Neuronal stem cell (in vitro differentiated cells): ENCODE measurements around the gene VPREB3.

Experiments used
- DNase-seq: peaks from one replicate; pipeline ENCODE4 v3.0.0-alpha.2; 2013; ENCODE audit warnings: low spot score
- H2AFZ ChIP-seq: one replicate; pipeline ENCODE4 v1.6.1; 2013; ENCODE audit warnings: mild to moderate bottlenecking, low read length, inconsistent platforms
- H2AK5ac ChIP-seq: 2 replicates; pipeline ENCODE4 v1.6.1; 2013; ENCODE audit warnings: low read depth, mild to moderate bottlenecking, inconsistent platforms, low read length, moderate library complexity, mixed read lengths
- H2BK120ac ChIP-seq: 2 replicates; pipeline ENCODE4 v1.6.1; 2013; ENCODE audit warnings: low read depth, mild to moderate bottlenecking, inconsistent platforms, low read length, moderate library complexity, mixed read lengths
- H2BK12ac ChIP-seq: one replicate; pipeline ENCODE4 v1.6.1; 2013; ENCODE audit warnings: low read length, inconsistent platforms
- H2BK15ac ChIP-seq: 2 replicates; pipeline ENCODE4 v1.6.1; 2013; ENCODE audit warnings: mild to moderate bottlenecking, low read length, inconsistent platforms, mixed read lengths
- H2BK5ac ChIP-seq: one replicate; pipeline ENCODE4 v1.6.1; 2013; ENCODE audit warnings: inconsistent platforms, mild to moderate bottlenecking, low read length, moderate library complexity
- H3K14ac ChIP-seq: one replicate; pipeline ENCODE4 v1.6.1; 2013; ENCODE audit warnings: low read length, inconsistent platforms
- H3K18ac ChIP-seq: 2 replicates; pipeline ENCODE4 v1.6.1; 2013; ENCODE audit warnings: low read length, inconsistent platforms
- H3K23ac ChIP-seq: 2 replicates; pipeline ENCODE4 v1.6.1; 2013; ENCODE audit warnings: low read depth, mild to moderate bottlenecking, mixed read lengths, low read length, inconsistent platforms; ENCODE audit not compliant: poor library complexity
- H3K27ac ChIP-seq: replicated peaks from 3 replicates; pipeline ENCODE4 v1.5.1; 2013; ENCODE audit warnings: low read length, inconsistent platforms
- H3K27me3 ChIP-seq, 3 experiments: 2 replicates each; pipeline ENCODE4 v1.6.1; 2013; ENCODE audit warnings: low read length in 3 of 3, mild to moderate bottlenecking in 2 of 3, inconsistent platforms in 1 of 3, low read depth in 1 of 3, mixed read lengths in 1 of 3, moderate library complexity in 1 of 3; ENCODE audit not compliant: control insufficient read depth in 3 of 3, insufficient read depth in 3 of 3
- H3K36me3 ChIP-seq, 2 donors: replicated peaks in 1 of 2; 2 replicates each; pipeline ENCODE4 v1.6.1; 2013; ENCODE audit warnings: low read length in 2 of 2; ENCODE audit not compliant: control insufficient read depth in 2 of 2, insufficient read depth in 2 of 2
- H3K4ac ChIP-seq: 2 replicates; pipeline ENCODE4 v1.6.1; 2013; ENCODE audit warnings: inconsistent platforms, mild to moderate bottlenecking, low read length, moderate library complexity
- H3K4me1 ChIP-seq, 2 donors: 1 replicate in 1 of 2; 2 replicates in 1 of 2; pipeline ENCODE4 v1.6.1; 2013; ENCODE audit warnings: low read length in 2 of 2, low read depth in 1 of 2; ENCODE audit not compliant: control insufficient read depth in 2 of 2, insufficient read depth in 1 of 2
- H3K4me2 ChIP-seq: one replicate; pipeline ENCODE4 v1.6.1; 2013; ENCODE audit warnings: mild to moderate bottlenecking, low read length, inconsistent platforms; ENCODE audit not compliant: insufficient read depth, poor library complexity, severe bottlenecking
- H3K4me3 ChIP-seq, 2 donors: 2 replicates each; pipeline ENCODE4 v1.5.1; 2013; ENCODE audit warnings: low read length in 2 of 2, mild to moderate bottlenecking in 2 of 2, inconsistent platforms in 1 of 2, moderate library complexity in 1 of 2
- H3K79me1 ChIP-seq: one replicate; pipeline ENCODE4 v1.6.1; 2013; ENCODE audit warnings: low read depth, mild to moderate bottlenecking, inconsistent platforms, low read length, moderate library complexity
- H3K9ac ChIP-seq: one replicate; pipeline ENCODE4 v1.6.1; 2013; ENCODE audit warnings: mild to moderate bottlenecking, low read depth, low read length, inconsistent platforms; ENCODE audit not compliant: poor library complexity
- H3K9me3 ChIP-seq, 2 donors: replicated peaks in 1 of 2; 2 replicates each; pipeline versions ENCODE3 to v1.6.1; 2013; ENCODE audit warnings: low read length in 2 of 2, mild to moderate bottlenecking in 2 of 2, inconsistent platforms in 1 of 2, low read depth in 1 of 2, mixed read lengths in 1 of 2, moderate library complexity in 1 of 2; ENCODE audit not compliant: control insufficient read depth in 2 of 2, insufficient read depth in 1 of 2
- H4K8ac ChIP-seq: one replicate; pipeline ENCODE4 v1.6.1; 2013; ENCODE audit warnings: low read depth, mild to moderate bottlenecking, inconsistent platforms, low read length, moderate library complexity
- H4K91ac ChIP-seq: one replicate; pipeline ENCODE4 v1.6.1; 2013; ENCODE audit warnings: low read length, low read depth, mild to moderate bottlenecking, inconsistent platforms; ENCODE audit not compliant: poor library complexity
- WGBS, 2 donors: extraction: QIAGEN DNeasy Blood & Tissue Kit; methylation state at CpG; one replicate each; pipeline ENCODE4 v1.1.7; 2013; ENCODE audit warnings: missing lambda C conversion rate in 2 of 2, mixed read lengths in 1 of 2; ENCODE audit not compliant: insufficient read length in 2 of 2, insufficient replicate concordance in 1 of 2; ENCODE audit errors: extremely low coverage in 2 of 2; 5-methylcytosine and 5-hydroxymethylcytosine counted together

Gene VPREB3

GRCh38 chr22:23763954-23764353, 9.7 kb upstream of the VPREB3 start:
- Histone ChIP-seq H3K14ac (peak overlapping the region; percentile 21), H3K36me3 (peaks cover 0 to 13% of the 10 kb centered on the region in 2 donors), H3K18ac (peak overlapping the region; percentile 22), H2BK15ac (no peak overlapping the region), H3K27me3 (peaks cover 0 to under 1% (median 0%) of the 10 kb centered on the region in 3 experiments), H3K4me3 (no peak overlapping the region), H4K91ac (no peak overlapping the region), H3K9me3 (no peaks in the 10 kb centered on the region), H2BK5ac (no peak overlapping the region), H3K27ac (no peak overlapping the region), H3K79me1 (no peaks in the 10 kb centered on the region), H3K23ac (no peak overlapping the region), H2BK12ac (no peak overlapping the region), H3K4me2 (peak overlapping the region; percentile 19), H2BK120ac (no peak overlapping the region), H3K4ac (no peak overlapping the region), H3K4me1 (peaks cover 13 to 22% of the 10 kb centered on the region in 2 donors), H3K9ac (no peak overlapping the region), H2AFZ (no peak overlapping the region), H4K8ac (no peak overlapping the region), H2AK5ac (peak overlapping the region; percentile 17)
- no CpG with 5 or more reads among the region's 7 CpGs for WGBS, 2 donors
- no peak for DNase-seq

GRCh38 chr22:23763579-23763945, 9.3 kb upstream of the VPREB3 start:
- Histone ChIP-seq H3K36me3 (peaks cover 0 to 13% of the 10 kb centered on the region in 2 donors), H3K27ac (no peak overlapping the region), H3K4me1 (peaks cover 13 to 22% of the 10 kb centered on the region in 2 donors), H2AK5ac (peak overlapping the region; percentile 71), H3K79me1 (no peaks in the 10 kb centered on the region), H3K14ac (no peak overlapping the region), H3K9me3 (no peaks in the 10 kb centered on the region), H3K27me3 (no peaks in the 10 kb centered on the region), H3K4me2 (peak overlapping the region; percentile 19), H4K8ac (no peak overlapping the region), H2BK120ac (no peak overlapping the region), H3K4ac (no peak overlapping the region), H3K18ac (peak overlapping the region; percentile 44), H3K23ac (no peak overlapping the region), H4K91ac (no peak overlapping the region), H3K9ac (no peak overlapping the region), H2BK5ac (no peak overlapping the region), H2BK15ac (peak overlapping the region; percentile 28), H2AFZ (no peak overlapping the region), H2BK12ac (no peak overlapping the region), H3K4me3 (no peak overlapping the region)
- WGBS, 2 donors, result no CpG with 5 or more reads among the region's 17 CpGs
- no peak for DNase-seq

- H3K27me3 ChIP-seq, result no peaks in the 10 kb centered on the region
- peaks cover 0 to 13% of the 10 kb centered on the region in 2 donors for H3K36me3 ChIP-seq
- H3K14ac ChIP-seq, result peak within 1 kb of the TSS; percentile 77
- no peaks in the 10 kb centered on the region for H3K9me3 ChIP-seq
- H2AK5ac ChIP-seq, result peak within 1 kb of the TSS; percentile 71
- WGBS, 2 donors, result no CpG with 5 or more reads among the region's 23 CpGs
- H3K18ac ChIP-seq, result peak within 1 kb of the TSS; percentile 44
- peaks cover 13 to 22% of the 10 kb centered on the region in 2 donors for H3K4me1 ChIP-seq
- H3K9ac ChIP-seq, result no peak within 1 kb of the TSS
- no peaks in the 10 kb centered on the region for H3K79me1 ChIP-seq
- peak within 1 kb of the TSS; percentile 47 for H3K27ac ChIP-seq
- H3K4me3 ChIP-seq, result no peak within 1 kb of the TSS
- H3K4me2 ChIP-seq, result peak within 1 kb of the TSS; percentile 19
- H2BK120ac ChIP-seq, result no peak within 1 kb of the TSS
- H3K23ac ChIP-seq, result peak within 1 kb of the TSS; percentile 11
- H4K8ac ChIP-seq, result no peak within 1 kb of the TSS
- no peak for DNase-seq
- peak within 1 kb of the TSS; percentile 28 for H2BK15ac ChIP-seq
- H4K91ac ChIP-seq, result no peak within 1 kb of the TSS
- no peak within 1 kb of the TSS for H3K4ac ChIP-seq
- H2BK12ac ChIP-seq, result peak within 1 kb of the TSS; percentile 53
- peak within 1 kb of the TSS; percentile 2 for H2BK5ac ChIP-seq
- peak within 1 kb of the TSS; percentile 75 for H2AFZ ChIP-seq
Measured at GRCh38 chr22:23762842-23763578, 8.8 kb upstream of the VPREB3 start, which contains the start of gene C22orf15. TSS of gene C22orf15 (plus strand) at chr22:23762990. CDS start at chr22:23763307, 317 bp downstream.

- Histone ChIP-seq H2BK5ac (no peak overlapping the region), H4K91ac (no peak overlapping the region), H3K9me3 (no peaks in the 10 kb centered on the region), H3K18ac (no peak overlapping the region), H2BK12ac (no peak overlapping the region), H2AK5ac (no peak overlapping the region), H3K23ac (peak overlapping the region; percentile 25), H2AFZ (no peak overlapping the region), H2BK120ac (no peak overlapping the region), H4K8ac (no peak overlapping the region), H3K14ac (no peak overlapping the region), H2BK15ac (no peak overlapping the region), H3K27ac (no peak overlapping the region), H3K4me1 (peaks cover 9 to 17% of the 10 kb centered on the region in 2 donors), H3K9ac (peak overlapping the region; percentile 30), H3K4me3 (no peak overlapping the region), H3K27me3 (no peaks in the 10 kb centered on the region), H3K79me1 (no peaks in the 10 kb centered on the region), H3K36me3 (peaks cover 0 to 3% of the 10 kb centered on the region in 2 donors), H3K4me2 (no peak overlapping the region), H3K4ac (no peak overlapping the region)
- DNase-seq, result no peak
- WGBS, 2 donors, result no CpG with 5 or more reads among the region's 6 CpGs
Measured at GRCh38 chr22:23760056-23760455, 5.8 kb upstream of the VPREB3 start.
